K562 (cell line): ENCODE measurements around the gene UBE2N. TPM values are rescaled to one million over a fixed set of nuclear protein-coding genes. Genes with fewer than 3 reads are reported as not detected.

Experiments
- CBX8 ChIP-seq: fragments of 200-600 bp; sonication (generic); IDR thresholded peaks from 2 replicates; pipeline ENCODE4 v1.6.1; 2012; ENCODE audit warnings: borderline replicate concordance, mixed run types, low read depth, mild to moderate bottlenecking, moderate library complexity, mixed read lengths, low read length, control low read depth, inconsistent platforms; ENCODE audit not compliant: poor library complexity, severe bottlenecking; ENCODE audit errors: extremely low read depth
- DACH1 ChIP-seq: fragments of 450-650 bp; IDR thresholded peaks from 2 replicates; pipeline ENCODE4 v1.6.1; 2018; ENCODE audit not compliant: partially characterized antibody
- E2F6 ChIP-seq, 2 experiments: IDR thresholded peaks; 2 replicates each; pipeline ENCODE4 v1.6.1; 2011; ENCODE audit warnings: borderline replicate concordance in 1 of 2, control low read depth in 1 of 2, low read depth in 1 of 2, low read length in 1 of 2, mild to moderate bottlenecking in 1 of 2, mixed read lengths in 1 of 2, moderate library complexity in 1 of 2; ENCODE audit not compliant: insufficient read depth in 1 of 2, insufficient read length in 1 of 2, poor library complexity in 1 of 2, severe bottlenecking in 1 of 2; ENCODE audit errors: extremely low read depth in 1 of 2
- FUS ChIP-seq: fragments of 200-400 bp; formaldehyde crosslinking; optimal IDR thresholded peaks from 2 replicates; pipeline ENCODE3; 2017; ENCODE audit warnings: low read depth, low read length
- GABPA ChIP-seq: fragments of 200-800 bp; sonication (Bioruptor generic); conservative IDR thresholded peaks from 2 replicates; pipeline ENCODE4 v1.6.1; 2016; ENCODE audit warnings: low read depth, missing genetic modification characterization, missing compliant biosample characterization
- HOXB6 ChIP-seq: fragments of 250-450 bp; sonication (Bioruptor Pico); IDR thresholded peaks from 2 replicates; pipeline ENCODE4 v1.5.1; 2022; ENCODE audit warnings: mild to moderate bottlenecking, borderline replicate concordance
- ID3 ChIP-seq, 2 experiments: fragments of 250-450 bp in 1 of 2; fragments of 450-650 bp in 1 of 2; sonication (Bioruptor Pico) in 1 of 2; IDR thresholded peaks; 2 replicates each; pipeline versions ENCODE4 v1.6.1 to v1.8.0; 2016 to 2021; ENCODE audit warnings: mild to moderate bottlenecking in 2 of 2, moderate library complexity in 2 of 2, missing compliant biosample characterization in 1 of 2, missing genetic modification characterization in 1 of 2
- KDM1A ChIP-seq, 2 experiments: fragments of 450-650 bp; IDR thresholded peaks; 2 replicates each; pipeline ENCODE4 v1.6.1; 2016; ENCODE audit warnings: mild to moderate bottlenecking in 2 of 2
- MYC ChIP-seq, 2 experiments: fragments of 250-450 bp in 1 of 2; sonication (Bioruptor Pico) in 1 of 2; IDR thresholded peaks; 2 replicates each; pipeline versions ENCODE4 v1.5.1 to v1.6.1; 2012 to 2021; ENCODE audit warnings: low read depth in 2 of 2, borderline replicate concordance in 1 of 2, improper control_type of control experiment in 1 of 2, low read length in 1 of 2, mild to moderate bottlenecking in 1 of 2, moderate library complexity in 1 of 2
- NR2C2 ChIP-seq, 2 experiments: fragments of 200-800 bp in 1 of 2; sonication (Bioruptor generic) in 1 of 2; sonication (generic) in 1 of 2; formaldehyde crosslinking in 1 of 2; IDR thresholded peaks; 2 replicates each; pipeline versions ENCODE4 v1.6.1 to v1.8.0; 2016 to 2022; ENCODE audit warnings: mild to moderate bottlenecking in 1 of 2, missing compliant biosample characterization in 1 of 2, missing genetic modification characterization in 1 of 2, missing genetic modification reagents in 1 of 2
- RB1 ChIP-seq: fragments of 450-650 bp; IDR thresholded peaks from 2 replicates; pipeline ENCODE4 v1.6.1; 2017; ENCODE audit warnings: low read depth, mild to moderate bottlenecking
- RBBP5 ChIP-seq: fragments of 200-600 bp; sonication (generic); IDR thresholded peaks from 2 replicates; pipeline ENCODE4 v1.6.1; 2012; ENCODE audit warnings: borderline replicate concordance, mild to moderate bottlenecking, low read length, control low read depth, inconsistent platforms; ENCODE audit not compliant: insufficient read depth, poor library complexity, severe bottlenecking
- RFX7 ChIP-seq: fragments of 250-450 bp; sonication (Bioruptor Pico); IDR thresholded peaks from 2 replicates; pipeline ENCODE4 v1.5.1; 2021; ENCODE audit warnings: mild to moderate bottlenecking
- THRA ChIP-seq: fragments of 450-650 bp; IDR thresholded peaks from 2 replicates; pipeline ENCODE4 v1.6.1; 2017; ENCODE audit warnings: mild to moderate bottlenecking, moderate library complexity
- ZNF589 ChIP-seq: fragments of 200-800 bp; sonication (Bioruptor generic); IDR thresholded peaks from 2 replicates; pipeline ENCODE4 v1.6.1; 2016; ENCODE audit warnings: low read depth, missing genetic modification characterization, missing compliant biosample characterization
- ZNF785 ChIP-seq: fragments of 250-450 bp; sonication (Bioruptor Pico); IDR thresholded peaks from 2 replicates; pipeline ENCODE4 v1.4.0; 2020; ENCODE audit warnings: mild to moderate bottlenecking
- polyA plus RNA-seq, 8 experiments: library from polyadenylated mRNA; depleted of rRNA in 4 of 8; stranded (reverse) in 5 of 8; unstranded in 3 of 8; fragments of >200 nt; fragmentation: Nextera tagmentation in 2 of 8; fragmentation: Illumina TruSeq in 1 of 8; extraction: Ambion mirVana in 2 of 8; extraction: Trizol in 1 of 8; gene quantifications; 2 replicates each; pipeline versions ENCODE4 v1.2.1 to v1.2.3, GENCODE V29; 2011 to 2014; ENCODE audit warnings: inconsistent platforms in 1 of 8, missing spikeins in 1 of 8
- total RNA-seq, 7 experiments: library from RNA; depleted of rRNA in 6 of 7; stranded (reverse); fragments of >200 nt in 6 of 7; fragmentation: Illumina TruSeq in 2 of 7; extraction: Trizol in 2 of 7; gene quantifications; 2 replicates each; pipeline versions ENCODE4 v1.2.1 to v1.2.3, GENCODE V29; 2011 to 2021; ENCODE audit warnings: low replicate concordance in 1 of 7

UBE2N gene
- total and polyA plus RNA-seq, 9 of the 15 experiments (the other 6 are each of a cell fraction or from before 2014, with no cell fraction given) = 189 to 826 (median 260) TPM

- TF ChIP-seq CBX8 (no peak), KDM1A (IDR thresholded peaks at IDR 0.05) (no peak), THRA (no peak), RFX7 (CRISPR knock-in tag) (no peak), E2F6 (IDR thresholded peaks at IDR 0.05; ENCODE audit: borderline replicate concordance in 1 of 2, extremely low read depth in 1 of 2, insufficient read depth in 1 of 2, insufficient read length in 1 of 2, low read depth in 1 of 2, low read length in 1 of 2, poor library complexity in 1 of 2, severe bottlenecking in 1 of 2) (peak; percentile 46 to 80), HOXB6 (CRISPR knock-in tag) (no peak), ID3 (CRISPR knock-in tag; IDR thresholded peaks at IDR 0.05) (no peak), ID3 (tag; IDR thresholded peaks at IDR 0.05) (peak; percentile 76; the same call in 1 of the 2 replicates), NR2C2 (CRISPR knock-in tag; IDR thresholded peaks at IDR 0.05) (0 out of 2 replicates have a peak, but pooled peaks have one; percentile 42), NR2C2 (tag; IDR thresholded peaks at IDR 0.05) (peak; percentile 81), RB1 (0 out of 2 replicates have a peak, but pooled peaks have one; percentile 62), ZNF785 (CRISPR knock-in tag) (no peak), FUS (no peak), GABPA (tag) (peak; percentile 70), RBBP5 (peak; percentile 98), DACH1 (no peak), MYC (IDR thresholded peaks at IDR 0.05; ENCODE audit: low read depth, low read length) (peak; percentile 100), MYC (CRISPR knock-in tag; IDR thresholded peaks at IDR 0.05; ENCODE audit: borderline replicate concordance, low read depth) (peak; percentile 98), ZNF589 (CRISPR knock-in tag) (no peak)
Measured at GRCh38 chr12:93467351-93468007, 25.7 kb upstream of the UBE2N start, which contains the start of gene MRPL42 (continued).
